OCI-LY7 (cell line): ENCODE data around the gene RAB3B. TPM values are rescaled to one million over a fixed set of nuclear protein-coding genes. Genes with fewer than 3 reads are reported as not detected.

Experiments used
- BruUV-seq: library from RNA; stranded (reverse); fragments of 400-500 nt; replicated peaks from 2 replicates; lab custom pipeline; 2021; lab: Mats Ljungman, UMichigan
- CTCF ChIA-PET: fragments of 300-600 bp; sonication (Branson Sonifier 250); formaldehyde crosslinking; loops from one replicate; lab custom pipeline; 2022; ENCODE audit warnings: antibody characterized with exemption; ENCODE audit not compliant: unreplicated experiment; lab: Charles Lee
- POLR2A ChIA-PET: fragments of 300-600 bp; sonication (Branson Sonifier 250); formaldehyde crosslinking; loops from one replicate; lab custom pipeline; 2022; ENCODE audit warnings: antibody characterized with exemption; lab: Charles Lee
- DNase-seq: peaks from one replicate; pipeline ENCODE4 v3.0.0-alpha.2; 2015; ENCODE audit warnings: low spot score
- H2AFZ ChIP-seq: fragments of 200-600 bp; sonication (generic), shearing (Covaris generic); 2 replicates; pipeline ENCODE4 v1.6.1; 2014; ENCODE audit warnings: mild to moderate bottlenecking, antibody characterized with exemption, low read length, moderate library complexity
- H3K27ac ChIP-seq: fragments of 200-600 bp; sonication (generic); 2 replicates; pipeline ENCODE4 v1.5.1; 2014; ENCODE audit warnings: mixed run types, low read depth, mild to moderate bottlenecking, moderate library complexity, low read length, inconsistent platforms; ENCODE audit not compliant: poor library complexity, severe bottlenecking
- H3K36me3 ChIP-seq: fragments of 200-600 bp; sonication (generic); 2 replicates; pipeline ENCODE4 v1.6.1; 2014; ENCODE audit warnings: mild to moderate bottlenecking, antibody characterized with exemption, low read length, moderate library complexity, mixed read lengths; ENCODE audit not compliant: insufficient read depth
- H3K4me1 ChIP-seq: fragments of 200-600 bp; sonication (generic); 2 replicates; pipeline ENCODE4 v1.5.1; 2014; ENCODE audit warnings: mild to moderate bottlenecking, low read length; ENCODE audit not compliant: insufficient read depth, poor library complexity, severe bottlenecking
- H3K4me2 ChIP-seq: fragments of 200-600 bp; sonication (generic); 2 replicates; pipeline ENCODE4 v1.6.1; 2014; ENCODE audit warnings: mild to moderate bottlenecking, low read length
- H3K4me3 ChIP-seq: fragments of 200-600 bp; sonication (generic); 2 replicates; pipeline ENCODE4 v1.5.1; 2014; ENCODE audit warnings: mild to moderate bottlenecking, low read depth, low read length; ENCODE audit not compliant: poor library complexity, severe bottlenecking
- H3K79me2 ChIP-seq: fragments of 200-600 bp; sonication (generic); 2 replicates; pipeline ENCODE4 v1.6.1; 2016; ENCODE audit warnings: low read depth, mild to moderate bottlenecking, low read length, moderate library complexity, mixed read lengths; ENCODE audit not compliant: insufficient read depth
- H3K9me2 ChIP-seq: fragments of 200-600 bp; sonication (generic); 2 replicates; pipeline ENCODE4 v1.6.1; 2016; ENCODE audit warnings: mild to moderate bottlenecking, low read length, mixed read lengths; ENCODE audit not compliant: insufficient read depth
- H3K9me3 ChIP-seq: fragments of 200-600 bp; sonication (generic); 2 replicates; pipeline ENCODE4 v1.6.1; 2014; ENCODE audit warnings: mild to moderate bottlenecking, mixed run types, low read length, mixed read lengths
- H4K20me1 ChIP-seq: fragments of 200-600 bp; sonication (generic); 2 replicates; pipeline ENCODE4 v1.6.1; 2014; ENCODE audit warnings: mild to moderate bottlenecking, antibody characterized with exemption, low read length, moderate library complexity, mixed read lengths; ENCODE audit not compliant: insufficient read depth
- CTCF ChIP-seq: fragments of 200-600 bp; sonication (generic); conservative IDR thresholded peaks from 2 replicates; pipeline ENCODE4 v1.5.1; 2014; ENCODE audit warnings: mild to moderate bottlenecking, antibody characterized with exemption, low read length, moderate library complexity, mixed read lengths
- EZH2phosphoT487 ChIP-seq: fragments of 200-600 bp; sonication (generic); IDR thresholded peaks from 2 replicates; pipeline ENCODE4 v1.6.1; 2018; ENCODE audit warnings: low read depth, borderline replicate concordance, mild to moderate bottlenecking, mixed run types, antibody characterized with exemption, low read length, moderate library complexity, mixed read lengths
- intact Hi-C: fragments of 100-400 bp; cut with micrococcal nuclease; formaldehyde crosslinking; loops from one replicate; pipeline ENCODE4 v1.10.0; 2022; ENCODE audit not compliant: unreplicated experiment
- total RNA-seq, 2 experiments: library from RNA; depleted of rRNA in 1 of 2; stranded (reverse); fragments of >200 nt in 1 of 2; shearing (Covaris generic) in 1 of 2; gene quantifications; 2 replicates each; pipeline ENCODE4 v1.2.3, GENCODE V29; 2014 to 2022

Gene RAB3B
- total RNA-seq, 2 experiments from 2014 or later = 0.03 TPM; not detected in 1

- Histone ChIP-seq H3K79me2 (no peaks in the 10 kb centered on the region), H2AFZ (no peak overlapping the region), H3K36me3 (no peaks in the 10 kb centered on the region), H3K4me3 (no peak overlapping the region), H3K4me2 (no peak overlapping the region), H4K20me1 (no peaks in the 10 kb centered on the region), H3K4me1 (no peaks in the 10 kb centered on the region), H3K9me2 (no peaks in the 10 kb centered on the region), H3K9me3 (no peaks in the 10 kb centered on the region), H3K27ac (no peak overlapping the region)
- intact Hi-C loops = no loop called here
- no peak for DNase-seq
- TF ChIP-seq EZH2phosphoT487 (no peak), CTCF (no peak)
- ChIA-PET POLR2A (interaction anchor here (0.6 kb wide), 1 partner anchor 34 kb away, joined by 3 read pairs; no protein-coding TSS in a partner anchor), CTCF (no interaction called here)
- no TSS peak for BruUV-seq
Observed at GRCh38 chr1:51986718-51987117, 3.8 kb downstream of the RAB3B start.

GRCh38 chr1:51982161-51982560 is 8.3 kb downstream of the RAB3B start:
- H3K79me2 ChIP-seq = no peaks in the 10 kb centered on the region
- intact Hi-C loops = no loop called here
- H3K4me1 ChIP-seq = no peaks in the 10 kb centered on the region
- no peaks in the 10 kb centered on the region for H3K9me3 ChIP-seq
- CTCF ChIA-PET = no interaction called here
- no peak overlapping the region for H2AFZ ChIP-seq
- H3K9me2 ChIP-seq = no peaks in the 10 kb centered on the region
- TF ChIP-seq EZH2phosphoT487 (no peak), CTCF (no peak)
- no peak overlapping the region for H3K4me2 ChIP-seq
- no peak overlapping the region for H3K27ac ChIP-seq
- POLR2A ChIA-PET = interaction anchor here (0.9 kb wide), 1 partner anchor 12 kb away, joined by 3 read pairs; no protein-coding TSS in a partner anchor
- no peaks in the 10 kb centered on the region for H3K36me3 ChIP-seq
- H3K4me3 ChIP-seq = no peak overlapping the region
- no peak for DNase-seq
- no TSS peak for BruUV-seq
- no peaks in the 10 kb centered on the region for H4K20me1 ChIP-seq

GRCh38 chr1:51981555-51981954 is 8.9 kb downstream of the RAB3B start:
- Histone ChIP-seq H3K27ac (no peak overlapping the region), H3K4me3 (no peak overlapping the region), H2AFZ (no peak overlapping the region), H4K20me1 (no peaks in the 10 kb centered on the region), H3K36me3 (no peaks in the 10 kb centered on the region), H3K9me3 (no peaks in the 10 kb centered on the region), H3K79me2 (no peaks in the 10 kb centered on the region), H3K4me2 (no peak overlapping the region), H3K9me2 (no peaks in the 10 kb centered on the region), H3K4me1 (no peaks in the 10 kb centered on the region)
- no peak for DNase-seq
- TF ChIP-seq CTCF (no peak), EZH2phosphoT487 (no peak)
- ChIA-PET CTCF (no interaction called here), POLR2A (interaction anchor here (0.5 to 0.9 kb wide), 2 partner anchors 11 to 405 kb away, joined by 3 to 5 read pairs; no protein-coding TSS in a partner anchor)
- BruUV-seq = no TSS peak
- intact Hi-C loops = no loop called here
